A673 (cell line): ENCODE measurements around the gene TTC19. TPM values are rescaled to one million over a fixed set of nuclear protein-coding genes. Genes with fewer than 3 reads are reported as not detected.

Experiments
- Bru-seq: library from RNA; stranded (reverse); fragments of 400-500 nt; gene quantifications from one replicate; lab custom pipeline; 2021; lab: Mats Ljungman, UMichigan
- BruChase-seq, 2 experiments: library from RNA; stranded (reverse); fragments of 400-500 nt; gene quantifications; one replicate each; lab custom pipeline; 2021; lab: Mats Ljungman, UMichigan
- BruUV-seq: library from RNA; stranded (reverse); fragments of 400-500 nt; replicated peaks from 2 replicates; lab custom pipeline; 2021; lab: Mats Ljungman, UMichigan
- CTCF ChIA-PET: fragments of 300-600 bp; sonication (Branson Sonifier 250); formaldehyde crosslinking; loops from one replicate; lab custom pipeline; 2022; ENCODE audit warnings: antibody characterized with exemption; lab: Charles Lee
- POLR2A ChIA-PET: fragments of 300-600 bp; sonication (Branson Sonifier 250); formaldehyde crosslinking; loops from one replicate; lab custom pipeline; 2022; ENCODE audit warnings: antibody characterized with exemption; ENCODE audit not compliant: low non-redundant PET; lab: Charles Lee
- DNase-seq: peaks from one replicate; pipeline ENCODE4 v3.0.0-alpha.2; 2015; ENCODE audit warnings: low spot score
- H3K27ac ChIP-seq: fragments of 200-600 bp; sonication (generic); 2 replicates; pipeline ENCODE4 v1.5.1; 2016; ENCODE audit warnings: mixed run types, low read depth, mild to moderate bottlenecking, mixed read lengths, antibody characterized with exemption, low read length; ENCODE audit not compliant: poor library complexity, severe bottlenecking
- H3K27me3 ChIP-seq: fragments of 200-600 bp; sonication (generic); replicated peaks from 2 replicates; pipeline ENCODE4 v1.6.1; 2017; ENCODE audit warnings: mixed run types, low read depth, mild to moderate bottlenecking, mixed read lengths, antibody characterized with exemption, low read length; ENCODE audit not compliant: insufficient read depth, poor library complexity
- H3K36me3 ChIP-seq: fragments of 200-600 bp; sonication (generic); 2 replicates; pipeline ENCODE4 v1.6.1; 2016; ENCODE audit warnings: mixed run types, mild to moderate bottlenecking, mixed read lengths, antibody characterized with exemption, low read length; ENCODE audit not compliant: insufficient read depth, poor library complexity, severe bottlenecking
- H3K4me1 ChIP-seq: fragments of 200-600 bp; sonication (generic); 2 replicates; pipeline ENCODE4 v1.6.1; 2017; ENCODE audit warnings: mixed run types, mild to moderate bottlenecking, mixed read lengths, antibody characterized with exemption, low read length; ENCODE audit not compliant: insufficient read depth, poor library complexity, severe bottlenecking
- H3K4me3 ChIP-seq: fragments of 200-600 bp; sonication (generic); 2 replicates; pipeline ENCODE4 v1.5.1; 2016; ENCODE audit warnings: low read depth, mixed run types, mild to moderate bottlenecking, mixed read lengths, low read length; ENCODE audit not compliant: poor library complexity, severe bottlenecking
- H3K9me3 ChIP-seq: fragments of 200-600 bp; sonication (generic); 2 replicates; pipeline ENCODE4 v1.6.1; 2016; ENCODE audit warnings: mixed run types, low read depth, mild to moderate bottlenecking, mixed read lengths, antibody characterized with exemption, low read length; ENCODE audit not compliant: poor library complexity, severe bottlenecking
- CTCF ChIP-seq: fragments of 300-800, 200-600 bp; sonication (generic); conservative IDR thresholded peaks from 2 replicates; pipeline ENCODE4 v1.5.1; 2017; ENCODE audit warnings: low read depth, mild to moderate bottlenecking, antibody characterized with exemption, low read length, moderate library complexity, mixed read lengths
- EZH2 ChIP-seq: fragments of 200-600 bp; sonication (generic); IDR thresholded peaks from 2 replicates; pipeline ENCODE4 v1.6.1; 2017; ENCODE audit warnings: borderline replicate concordance, low read depth, mild to moderate bottlenecking, mixed read lengths, antibody characterized with exemption, low read length; ENCODE audit not compliant: poor library complexity, severe bottlenecking
- intact Hi-C: fragments of 100-400 bp; cut with micrococcal nuclease; formaldehyde crosslinking; loops from one replicate; pipeline ENCODE4 v1.10.0; 2022; ENCODE audit not compliant: unreplicated experiment
- long read RNA-seq: library from polyadenylated mRNA; stranded (forward); transcript quantifications from one replicate; pipeline ENCODE4 v2.0.0, GENCODE V29; 2022
- total RNA-seq: library from RNA; stranded (reverse); gene quantifications from 2 replicates; pipeline ENCODE4 v1.2.3, GENCODE V29; 2021

The TTC19 gene, protein sequence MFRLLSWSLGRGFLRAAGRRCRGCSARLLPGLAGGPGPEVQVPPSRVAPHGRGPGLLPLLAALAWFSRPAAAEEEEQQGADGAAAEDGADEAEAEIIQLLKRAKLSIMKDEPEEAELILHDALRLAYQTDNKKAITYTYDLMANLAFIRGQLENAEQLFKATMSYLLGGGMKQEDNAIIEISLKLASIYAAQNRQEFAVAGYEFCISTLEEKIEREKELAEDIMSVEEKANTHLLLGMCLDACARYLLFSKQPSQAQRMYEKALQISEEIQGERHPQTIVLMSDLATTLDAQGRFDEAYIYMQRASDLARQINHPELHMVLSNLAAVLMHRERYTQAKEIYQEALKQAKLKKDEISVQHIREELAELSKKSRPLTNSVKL
- total RNA-seq = 44.5 and 53.8 TPM in 2 replicates
- Bru-seq, nascent RNA = percentile 93 among the genes with signal in this experiment
- BruChase-seq, experiment 1, labeled RNA remaining after a 2-hour chase = percentile 97 among the genes with signal in this experiment
- percentile 90 among the genes with signal in this experiment for BruChase-seq, experiment 2, labeled RNA remaining after a 6-hour chase
- long read RNA-seq, transcript TTC19-201 (10 exons, 3,002 nt) = major isoform, 100 of 186 reads
- long read RNA-seq, partial matches to known transcripts = 41 of 186 reads
- long read RNA-seq, other reads (novel, unspliced or antisense) = 42 of 186 reads

DNA sequence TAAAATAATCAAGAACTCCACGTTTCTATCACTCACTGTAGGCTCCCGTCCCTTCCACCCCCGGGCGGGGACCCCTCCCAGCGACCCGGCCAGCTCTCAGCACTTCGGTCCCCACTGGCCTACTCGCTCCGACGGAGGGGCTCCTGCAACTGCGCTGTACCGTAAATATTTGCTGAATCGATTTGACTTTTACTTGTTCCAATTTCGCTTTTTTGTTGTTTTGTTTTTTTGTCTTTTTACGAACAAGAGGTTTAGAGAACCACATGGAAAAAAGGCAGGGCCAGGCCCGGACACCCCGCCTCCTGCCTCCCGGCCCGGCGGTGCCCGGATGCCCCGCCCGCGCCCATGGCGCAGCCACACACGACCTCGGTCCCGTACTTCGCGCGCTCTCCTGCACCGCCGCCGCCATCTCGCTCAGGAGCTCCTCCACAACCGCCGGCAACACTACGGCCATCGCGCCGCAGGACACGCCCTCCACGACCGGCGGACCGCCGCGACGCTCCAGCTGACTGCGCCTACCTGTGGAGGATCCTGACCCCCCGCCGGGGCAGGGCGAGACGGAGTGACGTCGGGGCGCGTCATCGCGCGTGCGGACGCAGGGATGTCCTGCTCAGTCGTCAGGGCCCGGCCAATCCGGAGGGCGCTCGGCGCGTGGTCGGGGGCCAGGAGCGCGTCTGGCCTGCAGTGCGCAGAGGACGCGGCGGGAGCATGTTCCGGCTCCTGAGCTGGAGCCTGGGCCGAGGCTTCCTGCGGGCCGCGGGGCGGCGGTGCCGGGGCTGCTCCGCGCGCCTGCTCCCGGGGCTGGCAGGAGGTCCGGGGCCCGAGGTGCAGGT is at the start of gene TTC19, which contains the start of gene ZSWIM7:
TSS of gene TTC19 (plus strand) at position 684 of the 833 bp plus-strand sequence. CDS start at position 709, 25 bp downstream.
TSS of gene ZSWIM7 (minus strand) at position 564 of the 833 bp plus-strand sequence. CDS start at position 454, 110 bp downstream.
- Histone ChIP-seq H3K4me3 (peak within 1 kb of the TSS; percentile 86), H3K27me3 (no peaks in the 10 kb centered on the region), H3K9me3 (peaks cover 8% of the 10 kb centered on the region), H3K36me3 (peaks cover 35% of the 10 kb centered on the region), H3K27ac (peak within 1 kb of the TSS; percentile 96), H3K4me1 (peaks cover 5% of the 10 kb centered on the region)
- DNase-seq = peak; percentile 95
- POLR2A ChIA-PET = interaction anchor here (0.6 kb wide), 1 partner anchor 169 kb away, joined by 9 read pairs; no protein-coding TSS in a partner anchor
- TF ChIP-seq EZH2 (no peak), CTCF (no peak)
- intact Hi-C loops = loop anchor here (2.0 kb wide), 2 partner anchors 55 to 171 kb away; partner anchors contain the start of gene ADORA2B
- BruUV-seq = no TSS peak
- CTCF ChIA-PET = interaction anchor here (0.7 to 1.6 kb wide), 3 partner anchors 34 to 54 kb away, joined by 3 to 7 read pairs (median 5); partner anchors contain the start of gene ADORA2B

DNA sequence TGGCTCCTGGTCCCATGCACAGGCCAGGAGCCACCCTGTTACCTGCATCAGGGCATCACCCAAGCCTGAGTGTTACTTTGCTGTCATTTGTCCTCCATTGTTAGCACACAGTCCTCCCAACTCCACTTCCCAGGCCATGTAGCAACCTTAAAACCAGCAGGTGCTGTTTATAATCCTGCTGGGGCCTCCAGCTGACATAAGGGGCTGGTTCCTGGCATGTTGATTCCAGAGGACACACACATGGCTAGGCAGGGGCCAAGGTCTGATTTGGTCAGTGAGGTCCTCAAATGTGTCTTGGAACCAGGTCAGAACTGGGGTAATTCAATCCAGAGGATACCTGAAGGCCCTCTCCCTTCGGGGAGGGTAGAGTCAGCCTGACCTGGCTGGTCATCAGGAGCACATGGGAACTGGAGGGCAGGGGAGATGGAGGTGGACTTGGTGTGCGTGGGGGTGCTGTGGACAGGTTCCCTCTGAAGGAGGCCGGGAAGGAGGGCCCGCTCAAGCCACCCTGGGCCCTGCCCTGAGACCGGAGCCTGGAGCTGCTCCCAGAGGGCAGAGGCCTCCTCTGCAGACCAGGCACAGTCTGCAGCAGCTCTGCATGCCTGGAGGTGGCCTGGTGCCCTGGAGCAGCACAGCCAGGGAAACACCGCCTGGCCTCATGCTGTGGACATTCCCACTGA is 48.1 kb upstream of the TTC19 start:
- POLR2A ChIA-PET = no interaction called here
- BruUV-seq = no TSS peak
- TF ChIP-seq EZH2 (no peak), CTCF (no peak)
- H3K27ac ChIP-seq = no peak overlapping the region
- H3K4me1 ChIP-seq = peaks cover 5% of the 10 kb centered on the region
- H3K36me3 ChIP-seq = no peaks in the 10 kb centered on the region
- H3K4me3 ChIP-seq = no peak overlapping the region
- H3K9me3 ChIP-seq = no peaks in the 10 kb centered on the region
- CTCF ChIA-PET = no interaction called here
- intact Hi-C loops = no loop called here
- DNase-seq = no peak
- H3K27me3 ChIP-seq = no peaks in the 10 kb centered on the region
